Bronchial epithelial cell (primary cell): ENCODE data around the gene RAPGEF2. TPM values are rescaled to one million over a fixed set of nuclear protein-coding genes. Genes with fewer than 3 reads are reported as not detected.

Source experiments
- DNase-seq: peaks from one replicate; pipeline ENCODE4 v3.0.0-alpha.2; 2010; ENCODE audit warnings: low read depth
- FAIRE-seq: peaks from 2 replicates; lab custom pipeline; 2011; peaks lifted over from hg19 to GRCh38; lab: Jason Lieb, UNC
- H3K27me3 ChIP-seq: 2 replicates; pipeline ENCODE4 v1.5.1; 2011; ENCODE audit warnings: low read length; ENCODE audit not compliant: control insufficient read depth, insufficient read depth
- H3K36me3 ChIP-seq: 2 replicates; pipeline ENCODE4 v1.5.1; 2011; ENCODE audit warnings: low read length; ENCODE audit not compliant: control insufficient read depth, insufficient read depth
- H3K4me3 ChIP-seq: 2 replicates; pipeline ENCODE4 v1.5.1; 2011; ENCODE audit warnings: mild to moderate bottlenecking, low read depth, low read length, control low read depth
- total RNA-seq: library from RNA; depleted of rRNA; stranded (reverse); fragments of >200 nt; gene quantifications from 2 replicates; pipeline ENCODE4 v1.2.1, GENCODE V29; 2014
- TF ChIP-seq, protein P1 (sequence below): IDR thresholded peaks from 2 replicates; pipeline ENCODE4 v1.5.1; 2011; ENCODE audit warnings: mild to moderate bottlenecking, moderate library complexity, low read length, control low read depth, inconsistent platforms; ENCODE audit not compliant: insufficient read depth, severe bottlenecking

The RAPGEF2 gene
- total RNA-seq, 1 donor from 2014 or later: 37.6 TPM

DNA sequence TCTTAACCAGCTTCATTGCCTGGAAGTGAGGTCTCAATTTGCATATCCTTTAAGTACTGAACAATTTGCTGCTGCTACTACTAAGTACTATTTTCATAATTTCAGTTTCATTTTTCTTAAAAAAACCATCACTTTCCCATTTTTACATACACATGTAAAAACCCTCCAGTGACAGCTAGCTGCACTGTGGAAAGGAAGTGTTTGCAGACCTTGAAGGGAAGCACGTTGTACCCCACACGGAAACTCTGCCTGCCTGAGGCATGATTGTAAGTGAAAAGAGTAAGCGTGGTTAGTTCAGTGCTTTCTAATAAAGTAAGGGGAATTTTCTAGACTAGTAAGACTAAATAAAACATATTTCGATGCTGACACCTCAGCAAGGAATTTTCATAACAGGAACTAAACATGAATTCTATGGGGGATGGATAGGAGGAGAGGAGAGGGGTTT, 103.6 kb downstream of the RAPGEF2 start:
- H3K27me3 ChIP-seq: no peaks in the 10 kb centered on the region
- DNase-seq: no peak
- no peak overlapping the region for H3K4me3 ChIP-seq
- no peak for FAIRE-seq
- TF ChIP-seq, protein P1, sequence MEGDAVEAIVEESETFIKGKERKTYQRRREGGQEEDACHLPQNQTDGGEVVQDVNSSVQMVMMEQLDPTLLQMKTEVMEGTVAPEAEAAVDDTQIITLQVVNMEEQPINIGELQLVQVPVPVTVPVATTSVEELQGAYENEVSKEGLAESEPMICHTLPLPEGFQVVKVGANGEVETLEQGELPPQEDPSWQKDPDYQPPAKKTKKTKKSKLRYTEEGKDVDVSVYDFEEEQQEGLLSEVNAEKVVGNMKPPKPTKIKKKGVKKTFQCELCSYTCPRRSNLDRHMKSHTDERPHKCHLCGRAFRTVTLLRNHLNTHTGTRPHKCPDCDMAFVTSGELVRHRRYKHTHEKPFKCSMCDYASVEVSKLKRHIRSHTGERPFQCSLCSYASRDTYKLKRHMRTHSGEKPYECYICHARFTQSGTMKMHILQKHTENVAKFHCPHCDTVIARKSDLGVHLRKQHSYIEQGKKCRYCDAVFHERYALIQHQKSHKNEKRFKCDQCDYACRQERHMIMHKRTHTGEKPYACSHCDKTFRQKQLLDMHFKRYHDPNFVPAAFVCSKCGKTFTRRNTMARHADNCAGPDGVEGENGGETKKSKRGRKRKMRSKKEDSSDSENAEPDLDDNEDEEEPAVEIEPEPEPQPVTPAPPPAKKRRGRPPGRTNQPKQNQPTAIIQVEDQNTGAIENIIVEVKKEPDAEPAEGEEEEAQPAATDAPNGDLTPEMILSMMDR: no peak
- H3K36me3 ChIP-seq: no peaks in the 10 kb centered on the region

- no peak overlapping the region for H3K4me3 ChIP-seq
- no peaks in the 10 kb centered on the region for H3K27me3 ChIP-seq
- DNase-seq (no peak), FAIRE-seq (no peak)
- TF ChIP-seq, protein P1: no peak
- H3K36me3 ChIP-seq: peaks cover 2% of the 10 kb centered on the region
Measured at GRCh38 chr4:159209249-159209648, 106.4 kb downstream of the RAPGEF2 start.

GRCh38 chr4:159210975-159211374, 108.1 kb downstream of the RAPGEF2 start:
- FAIRE-seq (no peak), DNase-seq (no peak)
- no peaks in the 10 kb centered on the region for H3K27me3 ChIP-seq
- H3K4me3 ChIP-seq: no peak overlapping the region
- peaks cover 2% of the 10 kb centered on the region for H3K36me3 ChIP-seq
- TF ChIP-seq, protein P1: no peak

DNA sequence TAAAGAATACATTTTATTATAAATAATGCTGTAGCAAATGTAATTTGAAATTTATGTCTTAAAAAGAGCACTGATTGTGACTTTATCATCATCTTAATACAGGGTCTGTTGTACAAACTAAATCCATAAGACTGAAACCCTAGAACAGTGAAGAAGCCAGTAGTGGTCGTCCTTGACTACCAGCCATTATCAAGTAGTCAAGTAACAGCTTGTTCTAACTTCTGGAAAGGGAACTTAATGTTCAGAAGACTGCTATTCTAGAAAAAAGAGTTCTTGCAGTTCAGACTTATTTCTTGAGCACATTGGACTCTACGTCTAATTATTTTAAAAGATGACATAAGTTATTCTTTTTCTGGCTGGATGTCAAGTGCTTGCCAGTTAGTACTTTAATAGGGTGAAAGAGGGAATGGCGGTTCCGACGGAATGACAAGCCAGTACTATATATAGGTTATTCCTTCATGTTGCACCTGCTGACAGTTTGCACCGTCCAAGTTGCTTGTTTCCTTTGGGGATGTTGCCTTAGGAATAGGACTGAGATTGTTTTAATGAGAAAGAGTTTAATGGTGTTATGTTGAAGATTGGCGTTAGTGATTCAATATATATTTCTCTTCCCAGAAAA, 109.9 kb downstream of the RAPGEF2 start:
- FAIRE-seq: no peak

GRCh38 chr4:159216834-159217233, 114.0 kb downstream of the RAPGEF2 start:
- TF ChIP-seq, protein P1: no peak
- FAIRE-seq: no peak

More for the DNA sequence above, 109.9 kb downstream of the RAPGEF2 start:
- Histone ChIP-seq H3K27me3 (no peaks in the 10 kb centered on the region), H3K36me3 (peaks cover 2% of the 10 kb centered on the region), H3K4me3 (no peak overlapping the region)
- DNase-seq: no peak
- TF ChIP-seq, protein P1: no peak

DNA sequence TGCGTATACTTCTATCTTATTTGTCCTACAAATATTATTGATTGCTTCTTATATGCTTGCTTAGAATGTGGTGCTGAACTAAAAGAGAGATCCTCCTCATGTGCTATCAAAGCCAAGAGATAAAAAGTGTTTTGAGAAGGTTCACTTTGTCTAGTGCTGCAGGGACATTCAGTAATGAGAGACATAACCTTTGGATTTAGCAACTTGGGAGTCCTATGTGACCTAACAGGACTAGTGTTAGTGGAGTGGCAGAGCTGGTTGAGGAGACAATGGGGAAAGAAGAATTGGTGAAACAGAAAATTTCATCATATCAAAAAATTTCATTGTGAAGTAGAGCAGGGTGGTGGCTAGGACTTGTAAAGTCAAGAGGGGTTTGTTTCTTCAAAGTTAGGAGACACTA, 117.0 kb downstream of the RAPGEF2 start:
- TF ChIP-seq, protein P1: no peak
- no peak for FAIRE-seq
- Histone ChIP-seq H3K4me3 (no peak overlapping the region), H3K27me3 (no peaks in the 10 kb centered on the region), H3K36me3 (no peaks in the 10 kb centered on the region)
- no peak for DNase-seq

More at GRCh38 chr4:159216834-159217233, 114.0 kb downstream of the RAPGEF2 start:
- Histone ChIP-seq H3K4me3 (no peak overlapping the region), H3K36me3 (no peaks in the 10 kb centered on the region), H3K27me3 (no peaks in the 10 kb centered on the region)
- DNase-seq: no peak
